ENCODE data around the gene WDR43. TPM values are rescaled to one million over a fixed set of nuclear protein-coding genes. Genes with fewer than 3 reads are reported as not detected.

WDR43 gene
- total RNA-seq, 1 donor from 2014 or later: 66.9 TPM

DNA sequence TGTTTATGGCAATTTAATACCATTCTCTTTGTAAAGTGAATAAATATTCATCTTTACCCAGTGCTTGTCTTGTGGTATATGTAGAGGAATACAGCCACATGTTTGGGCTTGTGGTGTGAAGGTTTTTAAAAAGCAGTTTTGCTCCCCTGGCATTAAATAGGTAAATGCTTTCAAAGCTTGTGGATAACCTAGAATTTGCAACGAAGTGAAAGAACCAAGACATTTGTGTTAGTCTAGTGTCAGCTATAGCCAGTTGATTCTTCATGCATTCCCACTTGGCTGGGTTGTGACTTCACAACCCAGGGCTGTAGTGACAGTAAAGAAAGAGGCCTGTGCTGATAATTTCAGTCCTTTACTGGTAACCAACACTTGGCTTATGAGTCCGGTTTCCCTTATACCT is 53.7 kb downstream of the WDR43 start:
- no peak overlapping the region for H3K4me3 Mint-ChIP-seq
- no peak for DNase-seq (ENCODE audit: extremely low spot score, unreplicated experiment)
- H3K9me3 Mint-ChIP-seq: peaks cover 14% of the 10 kb centered on the region
- H3K27ac Mint-ChIP-seq: no peak overlapping the region
- H3K27me3 Mint-ChIP-seq: no peaks in the 10 kb centered on the region
- TF ChIP-seq, protein P1, sequence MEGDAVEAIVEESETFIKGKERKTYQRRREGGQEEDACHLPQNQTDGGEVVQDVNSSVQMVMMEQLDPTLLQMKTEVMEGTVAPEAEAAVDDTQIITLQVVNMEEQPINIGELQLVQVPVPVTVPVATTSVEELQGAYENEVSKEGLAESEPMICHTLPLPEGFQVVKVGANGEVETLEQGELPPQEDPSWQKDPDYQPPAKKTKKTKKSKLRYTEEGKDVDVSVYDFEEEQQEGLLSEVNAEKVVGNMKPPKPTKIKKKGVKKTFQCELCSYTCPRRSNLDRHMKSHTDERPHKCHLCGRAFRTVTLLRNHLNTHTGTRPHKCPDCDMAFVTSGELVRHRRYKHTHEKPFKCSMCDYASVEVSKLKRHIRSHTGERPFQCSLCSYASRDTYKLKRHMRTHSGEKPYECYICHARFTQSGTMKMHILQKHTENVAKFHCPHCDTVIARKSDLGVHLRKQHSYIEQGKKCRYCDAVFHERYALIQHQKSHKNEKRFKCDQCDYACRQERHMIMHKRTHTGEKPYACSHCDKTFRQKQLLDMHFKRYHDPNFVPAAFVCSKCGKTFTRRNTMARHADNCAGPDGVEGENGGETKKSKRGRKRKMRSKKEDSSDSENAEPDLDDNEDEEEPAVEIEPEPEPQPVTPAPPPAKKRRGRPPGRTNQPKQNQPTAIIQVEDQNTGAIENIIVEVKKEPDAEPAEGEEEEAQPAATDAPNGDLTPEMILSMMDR (conservative IDR thresholded peaks at IDR 0.05): no peak
- H3K36me3 Mint-ChIP-seq: peaks cover 57% of the 10 kb centered on the region
- H3K4me1 Mint-ChIP-seq (ENCODE audit: unreplicated experiment): no peaks in the 10 kb centered on the region

DNA sequence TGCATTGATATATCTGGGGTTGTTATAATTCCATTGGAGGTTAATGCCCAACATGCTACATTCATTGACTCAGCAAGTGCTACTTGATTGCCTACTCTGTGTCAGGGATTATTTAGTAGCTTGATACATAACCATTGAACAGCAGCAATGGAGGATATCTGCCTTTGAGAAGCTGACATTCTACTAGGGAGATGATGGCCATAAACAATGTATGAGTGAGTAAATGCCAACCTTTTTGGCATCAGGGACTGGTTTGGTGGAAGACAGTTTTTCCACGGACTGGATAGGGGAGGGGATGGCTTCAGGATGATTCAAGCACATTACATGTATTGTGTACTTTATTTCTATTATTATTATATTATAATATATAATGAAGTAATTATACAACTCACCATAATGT is 54.7 kb downstream of the WDR43 start:
- DNase-seq (ENCODE audit: extremely low spot score, unreplicated experiment): no peak
- TF ChIP-seq, protein P1 (conservative IDR thresholded peaks at IDR 0.05): no peak

DNA sequence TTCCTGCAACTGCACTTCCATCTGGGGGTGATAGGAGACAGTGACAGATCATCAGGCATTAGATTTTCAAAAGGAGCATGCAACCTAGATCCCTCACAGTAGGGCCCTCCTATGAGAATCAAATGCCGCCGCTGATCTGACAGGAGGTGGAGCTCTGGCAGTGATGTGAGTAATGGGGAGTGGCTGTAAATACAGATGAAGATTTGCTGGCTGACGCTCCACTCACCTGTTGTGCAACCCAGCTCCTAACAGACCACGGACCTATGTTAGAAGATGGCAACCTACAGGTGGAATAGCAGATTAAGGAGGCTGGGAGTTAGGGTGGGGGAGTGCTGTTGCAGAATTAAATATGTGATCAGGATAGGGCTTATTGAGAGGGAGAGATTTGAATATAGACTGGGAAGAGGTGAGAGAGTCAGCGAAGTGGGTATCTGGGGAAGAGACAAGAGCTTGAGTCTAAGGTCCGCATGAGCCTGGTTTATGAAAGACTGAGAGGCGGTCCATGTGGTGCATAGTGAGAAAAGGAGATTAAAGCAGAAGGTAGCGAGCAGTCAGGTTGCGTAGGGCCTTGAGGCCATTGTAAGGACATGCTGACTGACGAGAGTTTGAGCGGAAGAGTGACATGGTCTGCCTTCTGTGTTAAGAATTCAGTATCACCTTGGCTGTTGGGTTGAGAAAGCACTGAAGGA is 55.3 kb downstream of the WDR43 start:
- TF ChIP-seq, protein P1 (conservative IDR thresholded peaks at IDR 0.05): no peak
- H3K27me3 Mint-ChIP-seq: no peaks in the 10 kb centered on the region
- no peak overlapping the region for H3K4me3 Mint-ChIP-seq
- H3K9me3 Mint-ChIP-seq: peaks cover 14% of the 10 kb centered on the region
- peaks cover 42% of the 10 kb centered on the region for H3K36me3 Mint-ChIP-seq
- no peak for DNase-seq (ENCODE audit: extremely low spot score, unreplicated experiment)
- H3K27ac Mint-ChIP-seq: no peak overlapping the region
- H3K4me1 Mint-ChIP-seq (ENCODE audit: unreplicated experiment): no peaks in the 10 kb centered on the region

More for the DNA sequence above, 54.7 kb downstream of the WDR43 start:
- Mint-ChIP-seq H3K27ac (no peak overlapping the region), H3K27me3 (no peaks in the 10 kb centered on the region), H3K4me3 (no peak overlapping the region), H3K4me1 (ENCODE audit: unreplicated experiment) (no peaks in the 10 kb centered on the region), H3K36me3 (peaks cover 46% of the 10 kb centered on the region), H3K9me3 (peaks cover 14% of the 10 kb centered on the region)

DNA sequence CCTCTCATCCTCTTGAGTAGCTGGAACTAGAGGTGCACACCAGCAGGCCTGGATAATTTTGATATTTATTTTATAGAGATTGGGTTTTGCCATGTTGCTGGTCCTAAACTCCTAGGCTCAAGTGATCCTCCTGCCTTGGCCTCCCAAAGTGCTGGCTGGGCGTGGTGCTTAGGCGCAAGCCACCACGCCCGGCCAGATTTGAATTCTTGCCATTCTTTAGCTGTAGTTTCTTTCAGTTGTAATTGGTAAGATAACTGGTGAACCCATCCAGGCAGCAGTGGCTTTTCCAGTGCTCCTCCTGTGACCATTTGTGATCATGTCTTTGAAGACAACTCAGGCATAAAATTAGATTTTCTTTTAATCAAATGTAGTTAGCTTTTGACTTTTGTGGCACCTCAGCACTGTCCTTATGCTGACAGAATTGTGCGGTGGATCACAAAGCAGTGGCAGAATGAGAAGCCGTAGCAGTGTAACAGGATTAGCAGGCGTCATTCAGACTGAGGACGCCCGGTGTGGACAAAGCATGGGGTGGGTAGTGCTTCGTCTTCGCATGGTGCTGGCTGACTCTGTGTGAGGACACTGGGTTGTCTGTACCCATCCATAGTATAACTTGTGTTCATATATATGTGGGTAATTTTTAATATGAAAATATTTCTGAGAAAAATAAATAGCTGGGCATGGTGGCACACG is 56.6 kb downstream of the WDR43 start:
- Mint-ChIP-seq H3K4me1 (ENCODE audit: unreplicated experiment) (no peaks in the 10 kb centered on the region), H3K36me3 (peaks cover 32% of the 10 kb centered on the region), H3K27ac (no peak overlapping the region), H3K9me3 (peaks cover 14% of the 10 kb centered on the region), H3K27me3 (no peaks in the 10 kb centered on the region), H3K4me3 (no peak overlapping the region)
- no peak for DNase-seq (ENCODE audit: extremely low spot score, unreplicated experiment)
- TF ChIP-seq, protein P1 (conservative IDR thresholded peaks at IDR 0.05): no peak

DNA sequence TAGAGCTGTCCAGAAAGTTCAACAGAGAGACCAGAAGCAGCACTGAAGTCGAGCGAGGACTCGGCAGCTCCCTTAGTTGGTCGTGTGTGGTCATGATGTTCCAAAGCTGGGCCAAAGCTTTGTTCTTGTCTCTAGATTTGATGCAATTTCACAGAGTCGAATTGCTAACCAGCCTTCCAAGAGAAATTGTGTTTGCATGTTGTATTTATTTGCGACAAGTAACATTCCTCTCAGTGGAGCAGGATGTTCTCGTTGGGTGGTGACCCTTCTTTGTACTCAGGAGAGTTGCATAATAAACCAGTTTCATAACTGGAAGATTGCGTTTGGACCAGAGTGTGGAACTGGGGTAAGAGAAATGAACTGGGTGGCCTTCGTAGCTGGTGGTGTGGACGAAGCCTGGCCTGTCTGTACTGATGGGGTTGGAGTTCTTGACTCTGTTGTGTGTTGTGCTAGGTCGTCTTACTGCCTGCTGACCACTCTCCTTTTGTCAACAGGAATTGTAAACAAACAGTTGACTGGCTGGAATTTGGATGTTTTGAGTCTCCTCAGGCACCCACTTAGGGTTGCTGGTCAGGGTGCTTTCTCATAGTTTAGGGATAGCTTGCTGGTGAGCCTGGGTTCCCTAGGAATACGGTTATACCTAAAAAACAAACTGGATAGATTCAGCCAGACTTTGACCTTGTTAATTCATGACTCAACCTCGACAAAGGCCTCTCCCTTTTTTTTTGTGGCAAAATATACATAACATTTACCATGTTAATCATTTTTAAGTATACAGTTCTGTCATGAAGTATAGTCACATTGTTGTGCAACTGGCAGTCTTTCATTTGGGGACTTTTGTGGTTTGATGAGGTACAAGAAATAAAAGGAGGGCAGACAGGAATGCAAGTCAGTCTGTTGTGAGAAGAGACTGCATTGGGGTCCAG is 57.7 kb downstream of the WDR43 start:
- TF ChIP-seq, protein P1 (conservative IDR thresholded peaks at IDR 0.05): no peak
- H3K27ac Mint-ChIP-seq: peak overlapping the region; percentile 61
- H3K27me3 Mint-ChIP-seq: peaks cover 3% of the 10 kb centered on the region
- H3K4me3 Mint-ChIP-seq: no peak overlapping the region
- peaks cover 14% of the 10 kb centered on the region for H3K9me3 Mint-ChIP-seq
- H3K4me1 Mint-ChIP-seq (ENCODE audit: unreplicated experiment): no peaks in the 10 kb centered on the region
- H3K36me3 Mint-ChIP-seq: peaks cover 27% of the 10 kb centered on the region
- DNase-seq (ENCODE audit: extremely low spot score, unreplicated experiment): no peak
